ENCODE results near the gene PHF10.
"Not testable (repeated sequence)": the region's sequence is repeated elsewhere in the genome, so short reads cannot be mapped to it uniquely, and the experiment has no call there.

Gene PHF10

DNA sequence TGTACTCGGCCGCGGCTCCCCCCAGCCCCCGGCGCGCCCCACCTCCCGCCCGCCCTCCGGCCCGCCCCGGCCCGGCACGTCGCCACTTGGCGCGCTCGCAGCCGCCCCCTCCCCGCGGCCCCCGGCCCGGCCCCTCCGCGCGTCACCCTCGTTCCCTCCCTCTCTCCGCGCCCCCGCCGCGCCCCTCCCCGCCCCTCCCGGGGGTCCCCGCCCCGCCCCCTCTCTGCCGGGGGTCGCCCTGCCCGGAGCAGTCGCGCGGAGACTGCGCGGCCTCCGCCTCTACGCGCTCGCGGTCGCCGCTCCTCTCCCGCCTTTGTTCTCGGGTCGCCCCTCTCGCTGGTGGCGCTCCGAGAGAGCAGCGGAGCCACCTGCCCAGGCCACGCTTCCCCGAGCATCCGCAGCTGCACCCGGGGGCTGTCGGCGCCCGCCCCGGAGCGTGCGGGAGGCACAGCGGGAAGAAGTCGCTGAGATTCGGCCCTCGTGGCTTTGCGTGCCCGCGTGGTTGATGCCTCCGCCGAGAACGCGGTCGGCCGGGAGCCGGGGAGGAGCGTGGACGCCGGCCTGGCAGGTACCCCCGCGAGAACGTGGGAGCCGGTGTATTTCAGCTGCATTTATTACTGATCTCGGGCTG is at the start of gene PHF10:
TSS of gene PHF10 (minus strand) at position 7 of the 631 bp plus-strand sequence. CDS start 569 bp downstream, outside the sequence.
- peak; percentile 12 for DNase-seq (ENCODE audit: low read depth, low spot score)

DNA sequence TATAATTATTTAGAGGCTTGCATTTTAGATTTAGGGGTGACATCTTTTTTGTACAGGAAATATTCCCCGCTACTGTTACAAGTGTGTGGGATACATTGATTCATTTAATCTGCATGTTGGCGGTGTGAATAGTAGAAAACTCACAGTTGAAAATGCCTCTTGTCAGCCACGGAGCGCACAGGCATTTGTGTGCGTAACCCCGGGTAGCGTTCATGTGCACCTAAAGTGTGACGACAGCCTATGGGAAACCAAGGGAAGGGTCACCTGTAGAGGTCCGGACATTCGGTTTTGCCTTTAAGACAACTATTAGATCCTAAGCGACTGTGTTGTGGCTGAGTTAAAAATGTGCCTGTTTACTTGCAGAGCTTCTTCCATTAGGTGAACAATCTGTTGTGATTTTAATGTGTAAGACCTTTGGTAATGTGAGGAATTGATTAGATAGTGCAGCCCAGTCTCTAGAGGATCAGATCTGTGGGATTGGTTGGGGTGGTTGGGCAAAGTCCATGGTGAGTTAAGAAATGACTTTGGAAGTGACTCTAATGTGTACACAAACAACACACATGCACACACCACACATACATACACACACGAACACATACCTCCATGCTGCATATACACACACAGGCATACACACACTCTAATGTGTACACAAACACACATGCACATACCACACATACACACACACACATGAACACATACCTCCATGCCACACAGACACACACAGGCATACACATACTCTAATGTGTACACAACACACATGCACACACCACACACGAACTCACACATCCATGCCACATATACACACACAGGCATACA is 42.8 kb upstream of the PHF10 start:
- no peak for DNase-seq (ENCODE audit: low read depth, low spot score)

DNA sequence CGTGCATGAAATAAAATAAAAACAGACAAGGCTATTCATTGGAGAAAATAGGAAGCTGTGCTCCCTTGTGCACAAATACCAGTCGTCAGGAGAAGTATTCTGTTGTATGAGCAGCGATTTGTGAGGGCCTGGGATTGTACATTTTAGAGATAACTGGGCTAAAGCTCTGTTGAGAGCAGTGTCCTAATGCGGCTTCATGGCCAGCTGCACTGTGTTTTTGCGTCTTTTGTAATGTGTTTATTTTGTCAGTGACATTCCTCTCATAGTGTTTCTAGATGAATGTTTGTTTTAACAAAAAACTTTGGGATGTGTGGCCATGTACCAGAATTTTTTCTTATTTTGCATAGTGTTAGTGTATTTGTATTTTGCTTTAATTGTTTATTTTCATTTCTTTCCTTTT is 41.9 kb upstream of the PHF10 start:
- no peak for DNase-seq (ENCODE audit: low read depth, low spot score)

- DNase-seq (ENCODE audit: low read depth, low spot score) = not testable (repeated sequence)
Observed at GRCh38 chr6:169765789-169766188, 41.5 kb upstream of the PHF10 start.

DNA sequence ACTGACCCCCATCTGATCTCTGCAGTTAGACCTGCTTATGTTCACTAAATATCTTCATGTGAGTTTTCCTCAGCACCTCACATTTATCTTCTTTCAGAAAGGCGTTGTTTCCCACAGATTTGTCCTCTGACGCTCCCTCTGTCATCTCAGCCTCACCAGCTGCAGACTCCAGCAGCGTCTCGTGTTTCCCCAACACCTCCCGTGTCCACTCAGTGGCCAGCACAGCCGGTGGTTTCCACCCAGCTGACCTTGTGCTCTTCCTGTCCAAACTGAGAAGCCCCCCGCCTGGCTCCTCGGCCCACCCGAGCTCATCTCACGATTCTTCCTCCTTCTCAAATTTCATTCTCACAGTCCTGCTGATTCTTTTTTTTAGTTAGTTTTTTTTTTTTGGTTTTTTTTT is 39.6 kb upstream of the PHF10 start:
- DNase-seq (ENCODE audit: low read depth, low spot score) = peak; percentile 68

DNA sequence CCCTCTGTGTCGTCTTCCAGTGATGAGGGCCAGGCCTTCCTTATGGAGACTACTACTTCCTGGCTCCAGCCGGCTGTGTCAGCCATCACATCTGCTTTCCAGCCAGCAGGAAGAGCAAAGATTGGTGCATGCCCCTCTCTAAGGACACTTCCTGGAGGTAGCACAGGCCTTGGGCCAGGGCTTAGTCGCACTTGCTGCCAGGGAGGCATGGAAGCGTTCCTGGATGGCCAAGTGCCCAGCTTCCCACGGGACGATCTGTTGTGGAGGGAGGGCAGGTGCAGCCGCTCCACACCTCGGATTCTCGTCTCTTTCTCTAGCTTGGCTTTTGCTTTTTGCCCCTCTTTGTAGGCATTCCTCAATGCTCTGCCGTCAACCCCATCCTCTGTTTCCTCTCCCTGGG is 39.0 kb upstream of the PHF10 start:
- no peak for DNase-seq (ENCODE audit: low read depth, low spot score)

DNA sequence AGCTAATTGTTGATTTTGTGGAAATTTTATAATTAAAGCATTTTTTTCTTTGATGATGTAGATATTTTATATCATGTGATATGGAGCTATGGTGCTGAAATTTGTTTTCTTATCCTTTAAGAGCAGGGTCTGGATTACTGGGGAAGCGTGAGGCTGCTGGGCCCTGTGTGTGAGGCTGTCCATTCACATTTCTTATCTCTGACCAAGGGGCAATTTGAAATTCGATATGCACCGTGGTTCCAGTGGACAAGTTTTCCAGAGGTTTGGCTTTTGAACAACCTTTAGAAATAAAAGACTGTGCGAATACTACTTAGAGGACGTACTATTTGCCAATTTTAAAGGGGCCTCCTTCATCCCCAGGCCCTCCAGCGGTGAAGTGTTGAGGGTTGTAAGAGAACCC is 30.9 kb upstream of the PHF10 start:
- no peak for DNase-seq (ENCODE audit: low read depth, low spot score)

DNA sequence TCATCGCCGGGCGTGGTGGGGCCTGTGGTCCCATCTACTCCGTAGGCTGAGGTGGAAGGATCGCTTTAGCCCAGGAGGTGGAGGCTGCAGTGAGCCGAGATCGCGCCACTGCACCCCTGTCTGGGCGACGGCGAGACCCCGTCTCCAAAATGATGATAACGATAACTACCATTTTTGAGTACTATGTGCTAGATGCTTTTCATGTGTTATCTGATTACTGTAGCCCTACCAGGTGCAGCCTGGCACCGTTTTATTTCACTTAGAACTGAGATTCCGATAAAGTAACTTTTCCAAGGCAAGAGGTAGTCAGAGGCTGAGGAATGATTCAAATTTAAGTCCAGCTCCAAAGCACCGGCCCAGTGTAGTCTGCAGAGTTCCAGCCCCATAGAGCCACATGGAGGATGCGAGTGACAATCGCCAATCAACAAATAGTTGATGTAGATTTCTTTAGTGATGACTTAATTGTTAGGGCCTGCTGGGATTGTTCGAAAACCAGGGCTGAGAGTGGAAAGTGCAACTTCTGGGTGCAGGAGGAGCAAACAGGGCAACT is 27.8 kb upstream of the PHF10 start:
- no peak for DNase-seq (ENCODE audit: low read depth, low spot score)

DNA sequence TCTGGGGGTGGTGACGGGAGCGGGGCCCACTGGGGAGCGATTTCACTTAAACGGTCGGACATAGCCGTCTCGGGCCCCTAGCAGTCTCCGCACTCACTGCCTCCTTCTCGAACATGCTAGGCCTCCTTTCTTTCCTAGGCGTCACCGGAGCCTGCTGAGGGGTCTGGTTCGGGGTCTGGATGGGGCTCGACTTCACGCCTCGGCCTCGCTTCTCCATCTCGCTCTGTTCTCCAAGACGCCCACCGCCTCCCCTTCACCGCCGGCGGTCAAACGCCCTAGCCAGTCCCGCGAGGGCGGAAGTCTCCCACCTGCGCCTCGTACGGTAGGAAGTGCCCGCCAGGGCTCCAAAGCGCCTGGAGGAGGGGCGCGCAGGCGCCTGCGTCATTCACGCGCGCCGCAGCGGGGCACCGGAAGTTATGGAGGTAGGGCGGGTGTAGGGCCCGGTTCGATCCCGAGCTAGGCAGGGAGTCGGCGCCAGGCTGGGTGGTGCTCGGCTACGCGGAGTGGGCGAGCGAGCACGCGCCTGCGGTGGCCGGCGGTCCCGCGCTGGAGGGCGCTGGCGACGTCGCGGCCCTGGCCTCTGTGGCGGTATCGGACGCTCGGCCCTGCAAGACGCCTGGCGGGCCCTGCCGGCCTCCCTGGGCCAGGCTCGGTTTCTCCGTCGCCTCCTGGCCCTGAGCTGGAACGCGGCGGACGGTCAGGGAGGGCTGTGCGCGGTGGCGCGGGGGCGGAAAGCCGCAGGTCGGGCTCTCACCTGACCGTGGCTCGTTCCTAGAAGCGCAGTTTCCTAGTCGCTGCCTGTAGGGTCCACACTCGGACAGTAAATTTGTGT is 27.2 kb upstream of the PHF10 start, which contains the start of the genes DYNLT2 and ERMARD:
TSS of gene DYNLT2 (minus strand) at position 331 of the 832 bp plus-strand sequence. CDS start at position 217, 114 bp downstream.
TSS of gene ERMARD (plus strand) at position 381 of the 832 bp plus-strand sequence. CDS start at position 417, 36 bp downstream.
- peak; percentile 74 for DNase-seq (ENCODE audit: low read depth, low spot score)

GRCh38 chr6:169746556-169746955 is 22.3 kb upstream of the PHF10 start:
- DNase-seq (ENCODE audit: low read depth, low spot score) = no peak

- no peak for DNase-seq (ENCODE audit: low read depth, low spot score)
Observed at GRCh38 chr6:169745405-169745804, 21.1 kb upstream of the PHF10 start.

- DNase-seq (ENCODE audit: low read depth, low spot score) = no peak
Observed at GRCh38 chr6:169741344-169741743, 17.0 kb upstream of the PHF10 start.

DNA sequence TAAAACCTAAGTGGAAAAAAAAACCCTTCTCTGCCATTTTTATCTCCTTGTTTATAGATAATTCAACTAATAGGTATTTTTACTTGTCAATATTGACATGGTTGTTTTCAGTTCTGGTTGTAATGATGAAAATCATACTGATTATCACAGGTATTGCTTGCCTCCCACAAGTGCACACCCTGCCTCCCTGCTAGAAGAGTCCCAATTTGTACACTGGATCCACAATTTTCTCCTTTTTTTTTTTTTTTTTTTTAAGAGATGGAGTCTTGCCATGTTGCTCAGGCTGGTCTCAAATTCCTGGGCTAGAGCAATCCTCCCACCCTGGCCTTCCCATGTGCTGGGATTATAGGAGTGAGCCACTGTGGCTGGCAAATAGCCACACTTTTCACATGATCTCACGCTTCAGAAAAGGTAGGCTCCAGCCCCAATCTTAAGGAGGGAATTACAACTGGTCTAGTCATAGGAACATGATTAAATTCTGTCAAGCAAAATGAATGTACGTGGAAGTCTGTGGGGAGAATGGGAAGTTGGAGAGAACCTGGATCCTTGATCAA is 14.8 kb upstream of the PHF10 start:
- no peak for DNase-seq (ENCODE audit: low read depth, low spot score)

GRCh38 chr6:169738204-169738975 is 14.1 kb upstream of the PHF10 start:
- no peak for DNase-seq (ENCODE audit: low read depth, low spot score)

DNA sequence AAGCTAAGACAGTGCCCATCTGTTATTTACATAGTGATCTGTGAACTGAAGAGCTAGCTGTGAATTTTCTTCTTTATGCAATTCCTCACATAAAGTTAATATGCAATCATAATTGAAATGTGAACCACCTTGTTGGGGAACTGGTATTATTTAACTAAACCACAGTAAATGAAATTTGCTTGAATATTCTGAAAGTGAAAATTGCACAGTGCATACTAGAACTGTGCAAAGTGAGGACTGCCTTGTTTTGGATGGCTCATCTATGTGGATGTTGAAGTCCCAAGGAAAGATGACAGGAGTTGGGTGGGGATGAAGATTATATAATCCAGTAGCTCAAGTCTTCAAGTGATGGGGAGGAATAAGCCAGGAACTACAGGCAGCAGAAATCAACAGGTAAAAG is 5.7 kb upstream of the PHF10 start:
- no peak for DNase-seq (ENCODE audit: low read depth, low spot score)

GRCh38 chr6:169726963-169727362 is 2.7 kb upstream of the PHF10 start:
- DNase-seq (ENCODE audit: low read depth, low spot score) = no peak

DNA sequence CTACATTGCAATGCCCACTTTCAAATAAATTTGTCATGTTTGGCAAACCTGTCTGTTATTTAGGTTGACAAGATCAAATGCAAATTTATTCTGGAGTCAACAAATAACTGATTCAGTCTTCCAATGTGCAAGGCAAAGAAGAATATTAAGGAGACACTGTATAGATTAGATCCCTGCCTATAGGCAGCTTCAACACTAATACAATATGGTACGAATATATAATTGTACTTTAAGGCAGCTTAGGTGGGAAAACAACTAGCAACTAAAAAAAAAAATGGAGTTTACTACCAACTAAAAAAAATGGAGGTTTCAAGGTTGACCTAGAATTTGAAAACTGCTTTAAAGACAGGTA is 1.7 kb upstream of the PHF10 start:
- DNase-seq (ENCODE audit: low read depth, low spot score) = no peak

DNA sequence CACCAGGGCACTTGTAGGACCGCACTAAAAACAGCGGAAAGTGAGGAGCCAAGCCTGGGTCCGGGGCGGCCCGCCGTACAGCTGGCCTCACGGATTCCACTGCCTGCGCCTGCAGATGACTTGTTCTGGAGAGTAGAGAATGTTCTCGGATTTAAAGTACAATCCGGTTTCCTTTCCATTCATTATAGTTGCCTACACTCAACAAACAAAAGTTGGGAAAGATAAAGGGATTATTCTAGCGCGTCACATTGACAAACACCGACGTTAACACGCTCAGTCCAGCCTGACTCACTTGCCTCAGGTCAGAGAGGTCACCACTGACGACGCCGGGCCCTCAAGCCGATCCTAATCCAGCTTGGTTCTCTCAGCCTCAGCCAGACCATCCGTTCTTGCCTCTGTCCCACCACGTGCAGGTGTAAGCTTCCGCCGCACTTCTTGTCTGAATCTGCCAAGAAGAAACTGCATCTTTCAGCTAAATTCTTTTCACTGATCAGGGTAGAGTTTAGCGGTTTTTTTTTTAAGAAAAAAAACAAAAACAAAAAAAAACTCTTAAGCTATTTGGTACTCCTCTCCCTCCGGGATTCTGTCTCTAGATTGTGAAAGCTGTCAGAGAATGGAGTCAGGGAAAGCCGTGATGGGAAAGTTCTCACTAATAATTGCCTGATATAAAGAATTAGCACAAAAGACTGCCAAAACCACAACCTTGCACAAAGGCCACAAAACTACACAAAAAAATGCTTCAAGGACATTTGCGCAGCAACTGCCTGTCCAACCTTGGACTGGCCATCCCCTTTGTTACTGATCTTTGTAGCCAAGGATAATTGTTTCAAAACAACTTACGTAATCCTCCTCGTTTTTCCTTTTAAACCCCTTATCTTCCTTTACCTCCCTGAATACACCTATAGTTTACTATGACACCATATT is 1.1 kb upstream of the PHF10 start:
- DNase-seq (ENCODE audit: low read depth, low spot score) = peak; percentile 22

- no peak for DNase-seq (ENCODE audit: low read depth, low spot score)
Observed at GRCh38 chr6:169723991-169724493, 258 bp downstream of the PHF10 start.

Data from brain pericyte (primary cell).